Activated T-cell treated with anti-CD3 and anti-CD28 coated beads, Interleukin-2, amount 50 U/mL, for 1 hour (primary cell): Measurements from ENCODE around the gene RTN4R.
A peak's percentile ranks its signal among the peaks of the same experiment; 100 is the strongest.
"Not testable (repeated sequence)": the region's sequence is repeated elsewhere in the genome, so short reads cannot be mapped to it uniquely, and the experiment has no call there.

Experiments
- DNase-seq: peaks from one replicate; pipeline ENCODE4 v3.0.0-alpha.2; 2020

The RTN4R gene

DNA sequence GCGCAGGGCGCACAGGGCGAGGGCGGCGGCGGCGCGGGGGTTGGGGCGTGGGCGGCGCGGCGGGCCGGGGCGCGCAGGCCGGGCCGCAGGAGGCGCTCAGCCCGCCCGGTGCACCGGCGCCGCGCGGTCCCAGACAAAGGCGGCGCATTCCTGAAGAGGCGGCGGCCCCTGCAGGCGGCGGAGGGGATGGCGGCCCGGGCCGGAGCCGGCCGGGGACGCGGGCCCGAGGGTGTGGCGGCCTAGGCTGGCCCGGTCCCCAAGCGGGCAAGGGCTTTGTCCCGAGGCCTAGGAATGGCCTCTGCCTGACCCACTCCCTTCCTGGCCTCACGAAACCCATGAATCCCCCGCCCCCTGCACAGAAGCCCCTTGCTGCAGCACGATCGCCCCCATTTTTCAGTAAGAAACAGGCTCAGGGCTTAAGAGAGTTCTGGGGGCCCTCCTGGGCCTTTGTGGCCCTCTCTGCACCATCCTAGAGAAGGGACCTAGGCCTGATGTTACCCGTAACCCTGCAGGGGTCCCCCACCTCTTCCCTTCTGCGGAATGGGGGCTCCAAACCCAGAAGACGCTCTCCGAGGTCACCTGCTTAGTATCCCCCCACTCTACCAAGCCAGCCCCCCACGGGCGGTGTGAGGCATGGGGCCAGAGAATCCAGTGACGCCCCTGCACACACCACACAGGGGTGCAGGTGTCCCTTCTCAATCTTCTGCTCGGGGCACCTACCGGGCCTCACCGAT, at the start of gene RTN4R:
TSS of gene RTN4R (minus strand) at position 40 of the 734 bp plus-strand sequence. CDS start 226 bp downstream, outside the sequence.
- DNase-seq: peak; percentile 70

DNA sequence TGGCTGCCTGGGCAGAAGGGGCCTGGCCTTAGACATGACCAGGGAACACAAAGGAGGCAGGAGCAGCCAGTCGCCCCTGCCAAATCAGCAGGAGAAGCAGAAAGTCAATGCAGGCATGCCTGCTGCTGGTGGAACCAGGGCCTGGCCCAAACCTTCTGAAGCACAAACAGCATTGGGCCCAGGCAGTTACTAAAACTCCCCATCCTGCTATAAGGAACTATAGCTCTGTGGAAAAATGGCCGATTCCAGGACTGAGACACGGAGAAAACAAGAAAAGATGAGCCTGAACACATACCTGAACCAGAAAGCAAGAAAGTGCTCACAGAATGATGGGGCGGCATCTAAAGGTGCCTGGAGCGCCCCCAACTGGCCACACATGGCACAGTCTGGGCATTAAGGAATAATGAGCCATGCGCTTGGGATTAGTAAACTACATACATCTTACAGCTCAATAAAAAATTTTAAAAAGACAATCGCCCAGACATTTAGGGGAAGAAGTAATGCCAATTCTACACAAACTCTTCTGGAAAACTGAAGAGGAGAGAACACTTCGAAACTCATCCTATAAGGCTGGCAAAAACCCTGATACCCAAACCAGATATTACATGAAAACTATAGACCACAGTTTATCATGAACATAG, 49.4 kb upstream of the RTN4R start:
- DNase-seq: peak; percentile 49

DNA sequence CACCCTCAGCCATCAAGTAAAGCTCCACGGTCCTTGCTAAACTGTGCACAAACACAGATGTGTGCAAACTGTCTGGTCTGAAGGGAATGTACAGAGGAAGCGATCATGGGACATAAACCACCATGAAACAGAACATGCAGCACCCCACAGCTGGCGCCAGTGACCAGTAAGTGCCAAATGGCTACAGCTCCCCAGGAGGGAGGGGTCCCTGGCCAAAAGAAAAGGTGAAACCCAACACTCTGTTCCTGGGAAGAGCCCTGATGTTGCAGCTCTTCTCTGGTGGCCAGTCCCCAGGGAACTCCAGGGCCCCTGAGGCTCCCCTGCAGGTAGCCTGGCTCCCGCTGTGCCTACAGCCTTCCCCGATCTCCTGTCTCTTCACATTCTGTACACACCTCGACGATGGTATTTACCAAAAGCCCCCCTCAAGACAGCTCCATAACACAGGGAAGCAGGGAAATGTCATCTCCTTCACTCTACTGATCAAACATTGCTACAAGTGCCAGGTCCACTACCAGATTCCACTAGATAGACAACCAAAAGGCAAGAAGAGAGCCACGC, 48.8 kb upstream of the RTN4R start:
- peak; percentile 11 for DNase-seq

DNA sequence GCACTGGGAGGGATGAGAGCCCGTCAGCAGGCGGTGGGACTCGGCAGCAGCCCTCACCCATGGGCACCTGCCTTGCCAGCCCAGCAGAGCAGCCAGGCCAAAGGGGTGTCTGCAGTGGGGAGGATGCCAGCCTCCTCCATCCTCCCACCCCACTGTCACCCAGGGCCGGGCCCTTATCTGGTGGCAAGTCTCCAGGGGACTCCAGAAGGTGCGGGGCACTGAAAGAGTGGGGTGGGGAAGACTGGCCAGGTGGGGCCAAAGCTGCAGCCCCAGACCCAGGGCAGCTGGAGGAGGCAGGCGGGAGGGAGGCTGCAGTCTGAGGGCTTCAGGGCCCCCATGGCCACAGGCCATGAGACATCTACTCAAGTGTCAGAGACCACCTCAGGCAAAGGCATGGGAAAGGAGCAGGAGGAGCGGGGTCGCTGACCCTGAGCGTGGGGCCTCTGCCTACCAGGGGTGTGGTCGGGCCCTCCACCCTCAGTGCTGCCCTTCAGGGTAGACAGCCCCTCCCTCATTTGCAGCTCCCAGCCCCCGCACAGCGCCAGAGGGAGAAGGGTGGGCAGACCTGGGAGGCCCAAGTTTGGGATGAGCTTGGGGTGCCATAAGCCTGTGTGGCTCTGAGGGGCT, 48.2 kb upstream of the RTN4R start:
- peak; percentile 17 for DNase-seq

DNA sequence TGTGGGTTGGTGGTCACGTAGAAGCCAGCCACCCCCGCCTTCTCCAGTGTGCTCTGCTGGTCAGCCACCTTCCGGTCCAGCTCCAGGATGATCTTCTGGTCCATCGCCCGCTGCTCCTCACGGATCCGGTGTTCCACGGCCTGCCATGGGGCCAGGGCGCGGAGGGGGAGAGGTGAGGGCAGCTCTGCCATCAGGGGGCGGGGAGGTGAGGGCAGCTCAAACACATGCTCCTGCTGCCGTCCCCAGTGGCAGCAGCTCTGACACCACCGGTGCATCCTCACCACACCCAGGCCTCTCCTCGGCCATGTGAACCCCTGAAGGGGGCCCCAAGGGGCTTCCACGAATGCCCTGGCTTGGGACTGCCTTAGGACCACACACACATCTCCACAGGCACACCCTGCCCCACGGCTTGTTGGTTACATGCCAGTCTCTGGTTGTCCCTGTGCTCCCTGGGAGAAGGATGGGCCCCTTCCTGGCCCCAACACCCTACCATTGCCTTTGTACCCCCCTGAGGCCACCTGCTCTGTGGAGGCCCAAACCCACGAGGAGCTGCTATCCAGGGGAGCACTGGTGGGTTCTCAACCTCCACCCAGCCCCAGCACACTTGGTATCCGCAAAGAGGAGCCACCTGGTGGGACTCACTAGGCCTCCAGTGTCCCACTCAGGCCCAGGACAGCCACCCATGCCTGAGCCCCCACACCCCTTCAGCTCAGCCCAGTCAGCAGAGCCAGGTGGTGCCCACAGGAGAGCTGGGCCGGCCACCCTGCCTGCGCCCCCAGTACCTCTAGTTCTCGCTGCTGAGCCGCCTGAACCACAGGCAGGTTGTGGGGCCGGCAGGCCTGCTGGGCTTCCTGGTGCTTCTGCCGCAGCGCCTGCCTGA, 47.5 kb upstream of the RTN4R start:
- DNase-seq: peak; percentile 16

DNA sequence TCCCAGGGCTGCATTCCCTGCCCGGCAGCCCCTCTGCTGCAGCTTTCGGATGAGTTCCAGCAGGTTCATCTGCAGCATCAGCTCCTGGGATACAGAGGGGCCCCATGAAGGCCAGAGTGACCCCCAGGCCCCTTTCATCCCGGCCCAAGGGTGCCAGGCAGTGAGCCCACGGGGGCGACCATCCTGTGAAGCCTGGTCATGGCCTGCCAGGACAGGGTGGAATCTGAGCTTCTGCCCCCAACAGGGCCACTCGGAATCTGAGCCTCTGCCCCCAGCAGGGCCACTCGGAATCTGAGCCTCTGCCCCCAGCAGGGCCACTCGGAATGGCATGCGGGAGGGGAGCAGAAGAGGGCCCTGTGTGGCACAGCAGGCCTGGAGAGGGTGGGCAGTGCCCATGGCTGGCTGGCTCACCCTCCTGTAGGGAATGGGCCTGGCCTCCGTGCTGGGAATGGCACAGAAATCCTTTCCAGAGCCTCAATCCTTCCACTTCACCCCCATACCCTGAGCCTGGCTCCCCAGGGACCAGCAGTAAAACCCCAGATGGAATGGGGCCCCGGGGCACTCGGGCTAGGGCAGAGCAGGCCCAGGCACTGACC, 46.7 kb upstream of the RTN4R start:
- peak; percentile 15 for DNase-seq

DNA sequence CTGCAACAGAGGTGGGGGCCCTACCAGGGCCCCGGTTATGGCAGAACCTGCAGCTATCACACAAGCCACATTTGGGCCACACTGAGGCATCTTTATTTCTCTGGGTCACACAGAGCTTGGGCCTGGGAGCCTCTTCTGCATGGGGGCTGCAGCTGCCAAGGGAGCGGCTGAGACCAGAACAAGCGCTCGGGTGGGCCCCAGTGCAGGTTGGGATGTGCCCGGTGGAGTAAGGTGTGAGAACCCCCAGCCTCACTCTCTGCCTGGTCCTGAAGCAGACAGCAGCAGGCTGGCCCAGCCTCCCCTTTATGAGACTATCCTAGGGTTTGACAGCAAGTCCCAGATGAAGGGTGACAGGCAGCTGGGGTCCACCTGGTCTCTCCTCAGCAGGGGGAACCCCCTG, 46.1 kb upstream of the RTN4R start:
- not testable (repeated sequence) for DNase-seq

DNA sequence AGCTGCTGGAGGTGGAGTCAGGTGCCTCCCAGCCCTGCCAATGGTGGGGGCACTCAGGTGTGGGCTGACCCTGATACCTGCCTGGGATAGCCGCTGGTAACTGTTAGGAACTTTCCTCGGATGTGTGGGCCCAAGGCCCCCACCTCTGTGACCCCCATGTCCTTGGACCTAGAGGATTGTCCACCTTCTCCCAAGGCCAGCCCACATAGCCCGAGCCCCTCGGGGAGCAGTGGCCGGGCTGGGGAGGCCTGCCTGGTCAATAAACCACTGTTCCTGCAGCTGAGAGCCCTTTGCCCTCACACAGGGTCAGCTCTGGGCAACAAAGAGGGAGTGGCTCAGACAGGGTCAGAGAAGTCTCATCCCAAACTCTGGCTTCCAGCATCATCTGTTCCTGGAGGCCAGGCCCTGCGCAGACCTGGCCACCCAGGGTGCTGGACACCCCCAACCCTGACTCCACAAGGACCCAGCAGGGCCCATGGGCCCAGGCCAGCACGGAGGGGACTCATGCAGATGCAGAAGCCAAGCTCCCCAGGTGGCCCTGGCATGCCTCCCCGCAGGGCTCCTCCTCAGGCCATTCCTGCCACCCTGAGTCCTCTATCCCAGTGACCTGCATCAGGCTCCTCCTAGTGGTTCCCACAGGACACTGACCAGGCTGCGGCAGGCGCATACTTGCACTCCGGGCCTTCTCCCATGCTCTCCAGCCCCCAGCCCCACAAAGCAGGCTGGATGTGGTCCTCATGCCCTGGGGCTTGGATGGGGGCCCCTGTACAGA, 45.4 kb upstream of the RTN4R start:
- peak; percentile 9 for DNase-seq

DNA sequence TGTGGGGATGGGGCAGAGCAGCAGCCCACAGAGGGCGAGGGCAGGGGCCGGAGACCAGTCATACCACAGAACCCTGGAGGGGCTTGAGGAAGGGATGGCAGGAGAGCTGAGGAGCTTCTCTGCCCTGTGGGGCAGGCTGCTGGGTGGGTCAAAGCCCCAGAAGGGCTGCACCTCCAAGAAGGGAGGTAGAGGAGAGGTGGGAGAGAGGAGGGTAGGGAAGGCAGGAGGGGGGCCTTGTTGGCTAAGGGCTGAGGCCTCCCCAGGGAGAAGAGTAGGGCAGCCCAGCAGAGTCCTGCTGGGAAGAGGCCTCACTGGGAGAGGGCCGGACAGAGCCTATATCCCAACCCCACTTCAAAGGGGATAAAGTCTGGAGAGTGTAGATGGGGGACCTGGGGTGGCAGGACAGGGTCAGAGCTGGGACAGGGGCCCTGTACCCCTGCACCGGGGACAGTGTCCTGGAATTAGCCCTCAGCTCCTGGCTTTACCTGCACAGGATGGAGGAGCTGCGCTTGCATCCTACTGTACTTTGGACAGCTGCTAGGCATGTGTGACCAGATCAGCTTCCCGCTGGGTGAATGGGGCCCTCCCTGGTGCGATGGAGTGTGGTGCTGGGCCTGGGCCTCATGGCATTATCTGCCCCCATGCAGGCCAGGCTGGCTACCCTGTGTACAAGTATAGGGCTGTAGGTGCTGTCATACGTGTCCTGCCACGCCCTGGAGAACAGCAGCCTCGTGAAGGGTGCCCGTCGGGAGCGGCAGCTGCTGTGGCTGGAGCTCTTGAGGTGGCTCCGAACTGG, 44.5 kb upstream of the RTN4R start:
- DNase-seq: peak; percentile 11

DNA sequence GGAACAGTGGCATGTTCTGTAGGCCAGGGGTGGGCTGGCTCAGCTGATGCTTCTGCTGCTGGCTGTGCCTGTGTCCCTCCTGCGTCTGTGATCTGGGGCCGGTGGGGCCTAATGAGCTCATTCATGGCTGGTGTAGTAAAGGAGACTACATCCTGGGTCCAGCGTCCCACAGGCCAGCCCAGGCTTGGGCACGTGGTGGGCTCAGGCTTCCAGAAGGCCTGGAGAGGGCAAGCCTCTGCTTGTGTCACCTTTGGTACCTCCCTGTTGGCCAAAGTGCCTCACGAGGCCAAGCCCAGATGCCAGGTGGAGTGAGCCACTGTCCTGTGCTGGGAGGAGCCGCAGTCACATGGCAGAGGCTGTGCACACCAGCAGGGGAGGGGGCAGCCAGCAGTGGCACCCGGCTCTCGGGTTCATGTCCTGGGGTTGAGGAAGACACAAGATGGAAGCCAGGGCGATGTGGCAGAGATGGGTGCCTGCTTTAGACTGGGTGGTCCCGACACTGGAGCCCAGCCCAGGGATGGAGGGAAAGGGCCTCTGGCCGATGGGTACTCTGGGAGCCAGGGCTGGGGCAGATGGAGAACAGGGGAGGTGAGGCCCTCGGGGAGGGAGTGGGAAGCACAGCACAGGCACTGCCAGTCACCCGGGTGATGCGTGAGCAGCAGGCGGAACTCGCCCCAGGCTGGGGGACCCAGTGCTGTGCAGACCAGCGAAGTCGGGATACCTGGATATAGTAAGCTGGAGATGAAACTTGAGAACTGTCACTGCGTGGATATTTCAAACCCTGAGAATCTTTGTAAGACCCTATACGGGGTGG, 43.3 kb upstream of the RTN4R start:
- DNase-seq: peak; percentile 12

DNA sequence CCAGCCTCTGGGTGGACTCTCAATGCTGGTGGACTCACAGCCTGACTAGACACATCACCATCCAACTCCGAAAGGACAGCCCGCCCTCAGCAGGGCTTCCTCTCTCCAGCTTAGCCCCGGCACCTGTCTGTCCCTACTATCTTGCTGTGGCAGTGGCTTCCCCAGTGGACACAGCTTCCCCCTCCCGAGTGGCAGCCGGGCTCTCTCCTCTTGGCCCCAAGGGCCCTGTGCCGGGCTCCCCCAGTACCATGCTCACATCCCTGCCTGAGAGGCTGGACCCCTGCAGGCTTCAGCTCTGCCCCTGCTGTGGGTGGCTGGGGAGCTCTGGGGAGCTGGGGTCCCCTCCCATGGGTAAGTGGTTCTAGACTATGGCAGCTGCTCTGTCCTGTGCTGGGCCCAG, 42.7 kb upstream of the RTN4R start:
- DNase-seq: peak; percentile 13

DNA sequence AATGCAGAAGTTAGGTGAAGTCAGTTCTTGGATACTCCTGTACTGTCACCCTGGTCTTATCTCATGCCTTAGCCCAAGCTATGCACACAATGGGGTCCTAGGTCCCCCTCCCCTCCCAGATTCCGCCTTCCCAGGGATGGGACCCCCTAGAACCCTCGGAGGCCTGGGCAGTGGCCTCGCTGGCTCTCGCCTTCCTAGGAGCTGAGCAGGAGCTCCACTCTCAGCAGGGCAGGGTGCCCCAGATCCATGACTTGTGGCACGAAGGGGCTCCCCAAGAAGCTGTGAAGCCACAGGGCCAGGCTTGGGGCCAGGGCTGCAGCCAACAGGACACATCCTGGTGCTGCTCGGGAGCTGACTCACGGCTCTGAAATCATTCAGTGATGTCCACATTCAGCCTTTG, 42.1 kb upstream of the RTN4R start:
- not testable (repeated sequence) for DNase-seq

DNA sequence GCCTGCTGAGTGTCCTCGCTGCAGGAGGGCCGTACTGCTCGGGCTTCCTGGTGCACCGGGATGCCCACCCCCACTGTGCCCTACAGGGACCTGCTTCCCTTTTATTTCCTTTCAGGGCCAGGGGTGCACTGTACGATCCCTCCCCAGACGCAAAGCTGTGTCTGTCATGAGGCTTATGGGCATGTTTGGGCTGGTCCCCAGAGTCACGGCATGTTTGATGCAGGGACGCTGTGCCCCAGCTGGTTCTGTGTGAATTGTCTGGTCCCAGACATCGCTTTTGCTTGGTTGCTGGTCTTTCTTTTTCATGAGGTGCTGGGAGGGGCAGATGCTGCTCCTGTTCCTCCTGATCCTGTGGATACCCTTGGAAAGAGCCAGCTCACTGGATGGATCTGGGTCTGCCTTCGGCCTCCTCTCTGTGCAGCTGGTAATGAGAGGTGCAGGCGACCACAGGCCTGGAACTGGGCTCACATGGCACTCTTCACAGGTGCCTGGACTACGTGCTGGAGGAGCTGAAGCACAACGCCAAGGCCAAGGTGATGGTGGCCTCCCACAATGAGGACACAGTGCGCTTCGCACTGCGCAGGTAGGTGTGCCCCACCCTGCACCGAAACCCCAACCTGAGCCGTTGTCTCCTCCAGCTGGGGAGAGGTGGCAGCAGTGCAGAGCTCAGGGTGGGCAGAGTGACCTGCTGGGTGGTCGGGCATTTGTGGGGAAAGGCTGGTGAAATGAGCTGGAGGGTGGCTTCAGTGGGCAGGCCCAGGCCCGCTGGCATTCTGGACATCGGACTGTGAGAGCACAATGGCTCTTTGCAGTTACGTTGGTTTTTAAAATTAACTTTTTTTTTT, 40.9 kb upstream of the RTN4R start:
- not testable (repeated sequence) for DNase-seq

DNA sequence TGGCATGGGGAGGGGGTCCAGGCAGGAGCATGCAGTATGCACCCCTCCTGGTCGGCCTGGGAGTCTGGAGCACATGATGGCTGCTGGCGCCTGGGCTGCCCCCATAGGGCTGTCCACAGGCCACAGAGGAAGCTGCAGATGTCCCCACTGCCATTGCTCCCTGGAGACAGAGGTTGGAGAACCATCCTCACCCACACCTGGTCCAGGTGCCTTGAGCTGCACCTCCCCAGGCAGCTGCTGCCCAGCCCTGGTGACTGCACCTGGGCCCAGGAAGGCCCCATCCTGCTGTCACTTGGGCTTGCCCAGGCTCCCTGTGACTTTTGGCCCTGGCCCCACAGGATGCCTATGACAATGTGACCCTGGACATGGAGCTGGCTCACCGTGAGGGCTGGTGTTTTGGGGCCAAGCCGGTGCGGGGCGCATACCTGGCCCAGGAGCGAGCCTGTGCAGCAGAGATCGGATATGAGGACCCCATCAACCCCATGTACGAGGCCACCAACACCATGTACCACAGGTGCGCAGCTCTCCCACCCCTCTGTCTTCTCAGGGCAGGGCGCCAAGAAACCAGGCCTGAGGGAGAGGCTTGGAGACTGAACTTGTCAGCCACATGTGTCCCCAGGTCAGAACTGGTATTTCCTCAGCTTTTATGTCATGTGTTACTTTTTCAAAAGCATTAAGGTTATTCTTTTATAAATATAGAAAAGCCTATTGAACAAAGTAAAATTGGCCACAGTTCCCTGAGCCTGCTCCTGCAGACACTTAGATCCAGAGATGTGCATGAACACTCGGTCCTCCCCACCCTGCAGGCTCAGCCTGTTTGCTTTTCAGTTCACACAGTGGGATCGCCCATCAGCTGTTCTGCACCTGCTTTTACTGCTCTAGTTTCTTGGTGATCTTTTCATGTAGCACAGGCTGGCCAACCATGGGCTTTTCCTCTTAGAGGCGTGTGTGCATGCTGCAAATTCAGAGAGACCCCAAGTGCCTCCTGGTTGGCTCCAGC, 39.6 kb upstream of the RTN4R start:
- not testable (repeated sequence) for DNase-seq

DNA sequence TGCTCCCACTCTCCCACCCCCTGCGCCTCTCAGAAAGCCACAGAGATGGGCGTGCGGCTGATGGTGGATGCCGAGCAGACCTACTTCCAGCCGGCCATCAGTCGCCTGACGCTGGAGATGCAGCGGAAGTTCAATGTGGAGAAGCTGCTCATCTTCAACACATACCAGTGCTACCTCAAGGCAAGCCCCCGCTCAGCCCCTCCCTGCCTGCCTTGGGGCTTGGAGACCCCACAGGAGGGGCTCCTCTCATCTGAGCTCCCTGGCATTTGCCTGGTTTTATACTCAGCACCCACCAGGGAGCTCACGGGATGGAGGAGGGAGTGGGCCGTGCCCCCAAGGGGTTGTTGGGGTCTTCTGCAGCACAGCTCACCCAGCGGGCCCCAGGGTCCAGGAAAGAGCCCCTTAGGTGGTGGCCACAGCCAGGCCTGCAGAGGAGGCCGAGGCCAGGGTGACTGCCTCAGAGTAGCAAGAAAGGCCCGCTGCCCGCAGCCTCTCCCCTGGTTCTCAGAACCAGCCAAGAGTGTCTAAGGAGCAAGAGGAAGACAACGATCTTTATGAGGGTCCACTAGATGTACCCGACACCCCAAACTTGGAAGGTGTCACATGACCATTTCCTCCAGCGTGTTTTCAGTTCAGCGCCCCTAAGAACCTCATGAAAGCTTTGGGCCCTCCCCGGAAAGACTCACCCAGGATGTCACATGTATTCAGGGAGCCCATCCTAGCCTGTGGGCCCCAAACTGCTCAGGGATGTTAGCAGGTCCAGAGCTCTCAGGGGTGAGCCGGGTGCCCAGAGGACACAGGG, 38.7 kb upstream of the RTN4R start:
- DNase-seq: not testable (repeated sequence)

DNA sequence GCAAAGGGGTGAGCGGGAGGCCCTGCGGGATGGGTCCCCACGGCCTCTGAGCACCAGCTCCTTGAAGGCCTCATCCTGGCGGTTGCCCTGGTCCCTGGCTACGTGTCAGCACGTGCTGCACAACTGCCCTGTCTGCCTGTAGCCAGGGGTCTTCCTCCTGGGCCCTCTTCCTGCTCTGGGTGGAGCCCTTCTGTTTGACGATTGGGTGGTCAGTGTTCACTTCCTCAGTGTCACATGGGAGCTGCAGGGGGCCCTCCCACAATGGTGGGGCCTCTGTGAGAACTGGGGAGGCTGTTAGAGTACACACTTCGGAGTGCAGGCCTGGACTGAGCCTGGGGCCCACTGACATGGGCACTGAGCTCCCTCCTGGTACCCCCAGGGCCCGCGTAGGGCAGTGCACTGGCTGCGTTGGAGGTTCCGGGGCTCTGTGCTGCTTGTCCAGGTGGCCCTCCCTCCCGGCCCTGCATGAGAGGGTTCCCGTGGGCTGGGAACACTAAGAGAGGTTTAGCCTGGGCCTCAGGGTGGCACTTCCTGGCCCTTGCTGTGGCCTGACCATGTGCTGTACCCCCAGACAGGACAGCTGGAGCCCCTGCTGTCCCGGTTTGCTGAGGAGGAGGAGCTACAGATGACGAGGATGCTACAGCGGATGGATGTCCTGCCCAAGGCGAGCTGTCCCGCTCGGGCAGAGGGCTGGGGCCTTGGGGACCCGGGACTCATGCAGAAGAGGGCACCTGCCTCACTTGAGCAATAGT, 38.0 kb upstream of the RTN4R start:
- no peak for DNase-seq
